MM.1S (cell line): ENCODE results near the gene DCDC2.

Experiments used
- DNase-seq: peaks from one replicate; pipeline ENCODE4 v3.0.0-alpha.2; 2015
- H2AFZ ChIP-seq: fragments of 300-600 bp; sonication (generic); 2 replicates; pipeline ENCODE4 v1.6.0; 2016; ENCODE audit warnings: antibody characterized with exemption, low read length
- H3F3A ChIP-seq: fragments of 300-600 bp; sonication (generic); 2 replicates; pipeline ENCODE4 v1.6.1; 2016; ENCODE audit warnings: mild to moderate bottlenecking, antibody characterized with exemption, low read length, moderate library complexity, mixed read lengths; ENCODE audit not compliant: insufficient read depth
- H3K27ac ChIP-seq: fragments of 300-600 bp; sonication (generic); 2 replicates; pipeline ENCODE4 v1.5.1; 2016; ENCODE audit warnings: mild to moderate bottlenecking, low read length
- H3K27me3 ChIP-seq: fragments of 300-600 bp; sonication (generic); replicated peaks from 2 replicates; pipeline ENCODE4 v1.6.0; 2016; ENCODE audit warnings: low read length; ENCODE audit not compliant: insufficient read depth
- H3K36me3 ChIP-seq: fragments of 300-600 bp; sonication (generic); replicated peaks from 2 replicates; pipeline ENCODE4 v1.6.1; 2016; ENCODE audit warnings: mild to moderate bottlenecking, low read length, mixed read lengths; ENCODE audit not compliant: insufficient read depth
- H3K4me1 ChIP-seq: fragments of 300-600 bp; sonication (generic); 2 replicates; pipeline ENCODE4 v1.6.1; 2016; ENCODE audit warnings: low read length, mixed read lengths
- H3K4me2 ChIP-seq: fragments of 300-600 bp; sonication (generic); 2 replicates; pipeline ENCODE4 v1.6.0; 2016; ENCODE audit warnings: low read depth, low read length
- H3K4me3 ChIP-seq: fragments of 300-600 bp; sonication (generic); 2 replicates; pipeline ENCODE4 v1.5.1; 2016; ENCODE audit warnings: low read length, mixed read lengths
- H3K79me2 ChIP-seq: fragments of 300-600 bp; sonication (generic); 2 replicates; pipeline ENCODE4 v1.6.1; 2016; ENCODE audit warnings: mixed run types, low read length, mixed read lengths
- H3K9ac ChIP-seq: fragments of 300-600 bp; sonication (generic); 2 replicates; pipeline ENCODE4 v1.6.1; 2016; ENCODE audit warnings: low read length, mixed read lengths
- H3K9me2 ChIP-seq: fragments of 300-600 bp; sonication (generic); replicated peaks from 2 replicates; pipeline ENCODE4 v1.6.1; 2016; ENCODE audit warnings: mild to moderate bottlenecking, low read length, mixed read lengths; ENCODE audit not compliant: insufficient read depth
- H3K9me3 ChIP-seq: fragments of 300-600 bp; sonication (generic); replicated peaks from 2 replicates; pipeline ENCODE4 v1.6.1; 2016; ENCODE audit warnings: mild to moderate bottlenecking, low read length, mixed read lengths; ENCODE audit not compliant: insufficient read depth
- H4K20me1 ChIP-seq: fragments of 300-600 bp; sonication (generic); 2 replicates; pipeline ENCODE4 v1.6.1; 2016; ENCODE audit warnings: mild to moderate bottlenecking, low read length, moderate library complexity, mixed read lengths; ENCODE audit not compliant: insufficient read depth
- CTCF ChIP-seq: fragments of 300-600 bp; sonication (generic); IDR thresholded peaks from 2 replicates; pipeline ENCODE4 v1.5.1; 2016; ENCODE audit warnings: antibody characterized with exemption, low read length, mixed read lengths
- EZH2 ChIP-seq: fragments of 300-600 bp; sonication (generic); optimal IDR thresholded peaks from 2 replicates; pipeline ENCODE3; 2017; ENCODE audit warnings: low read depth, mild to moderate bottlenecking, antibody characterized with exemption, low read length, mixed read lengths
- EZH2phosphoT487 ChIP-seq: fragments of 300-600 bp; sonication (generic); IDR thresholded peaks from 2 replicates; pipeline ENCODE4 v1.6.1; 2018; ENCODE audit warnings: antibody characterized with exemption, low read length

Gene DCDC2

GRCh38 chr6:24149296-24149695 is 208.6 kb downstream of the DCDC2 start:
- Histone ChIP-seq H3K79me2 (no peaks in the 10 kb centered on the region), H3K9ac (no peak overlapping the region), H3K36me3 (no peaks in the 10 kb centered on the region), H4K20me1 (no peaks in the 10 kb centered on the region), H3K9me2 (no peaks in the 10 kb centered on the region), H3K4me1 (no peaks in the 10 kb centered on the region), H3K4me2 (no peak overlapping the region), H2AFZ (no peak overlapping the region), H3F3A (no peaks in the 10 kb centered on the region), H3K27me3 (no peaks in the 10 kb centered on the region), H3K27ac (no peak overlapping the region), H3K9me3 (no peaks in the 10 kb centered on the region), H3K4me3 (no peak overlapping the region)
- TF ChIP-seq EZH2phosphoT487 (no peak), CTCF (no peak), EZH2 (no peak)
- no peak for DNase-seq

GRCh38 chr6:24148684-24149083 is 209.2 kb downstream of the DCDC2 start:
- H3K27me3 ChIP-seq, result no peaks in the 10 kb centered on the region
- H3K9ac ChIP-seq, result no peak overlapping the region
- no peaks in the 10 kb centered on the region for H3F3A ChIP-seq
- no peak overlapping the region for H3K4me2 ChIP-seq
- TF ChIP-seq EZH2, result no peak
- TF ChIP-seq CTCF, result no peak
- no peak for TF ChIP-seq EZH2phosphoT487
- H3K36me3 ChIP-seq, result no peaks in the 10 kb centered on the region
- H3K9me2 ChIP-seq, result no peaks in the 10 kb centered on the region
- no peaks in the 10 kb centered on the region for H3K79me2 ChIP-seq
- H3K27ac ChIP-seq, result no peak overlapping the region
- DNase-seq, result no peak
- no peaks in the 10 kb centered on the region for H4K20me1 ChIP-seq
- no peak overlapping the region for H2AFZ ChIP-seq
- H3K4me3 ChIP-seq, result no peak overlapping the region
- H3K9me3 ChIP-seq, result no peaks in the 10 kb centered on the region
- no peaks in the 10 kb centered on the region for H3K4me1 ChIP-seq

GRCh38 chr6:24148154-24148570 is 209.7 kb downstream of the DCDC2 start:
- no peak overlapping the region for H3K27ac ChIP-seq
- H4K20me1 ChIP-seq, result no peaks in the 10 kb centered on the region
- H2AFZ ChIP-seq, result no peak overlapping the region
- TF ChIP-seq EZH2, result no peak
- TF ChIP-seq CTCF, result no peak
- TF ChIP-seq EZH2phosphoT487, result no peak
- no peaks in the 10 kb centered on the region for H3K79me2 ChIP-seq
- H3K9ac ChIP-seq, result no peak overlapping the region
- H3F3A ChIP-seq, result no peaks in the 10 kb centered on the region
- no peaks in the 10 kb centered on the region for H3K36me3 ChIP-seq
- no peak overlapping the region for H3K4me3 ChIP-seq
- DNase-seq, result no peak
- no peaks in the 10 kb centered on the region for H3K9me3 ChIP-seq
- no peak overlapping the region for H3K4me2 ChIP-seq
- H3K4me1 ChIP-seq, result no peaks in the 10 kb centered on the region
- no peaks in the 10 kb centered on the region for H3K27me3 ChIP-seq
- no peaks in the 10 kb centered on the region for H3K9me2 ChIP-seq
